HepG2 (cell line): ENCODE data around the gene RAD18. TPM values are rescaled to one million over a fixed set of nuclear protein-coding genes. Genes with fewer than 3 reads are reported as not detected.

Experiments used
- ATAC-seq: fragments of 200-7000 bp; cut with Tn5 transposase; 3 replicates; pipeline ENCODE4 v1.9.1; 2020; ENCODE audit warnings: mild to moderate bottlenecking, moderate library complexity
- BruUV-seq: library from RNA; stranded (reverse); fragments of 400-500 nt; replicated peaks from 2 replicates; lab custom pipeline; 2021; lab: Mats Ljungman, UMichigan
- CTCF ChIA-PET: fragments of 300-600 bp; formaldehyde crosslinking; extraction: SDS; loops from one replicate; lab custom pipeline; 2021; ENCODE audit warnings: low total read pairs, inconsistent platforms, low intra/inter-chr PET ratio; lab: Yijun Ruan, JAX
- POLR2A ChIA-PET: fragments of 350-600 bp; sonication (Branson Sonifier 250); formaldehyde crosslinking; loops from one replicate; lab custom pipeline; 2020; ENCODE audit warnings: antibody characterized with exemption, inconsistent platforms; lab: Yijun Ruan, JAX
- DNase-seq: peaks from one replicate; pipeline ENCODE4 v3.0.0-alpha.2; 2015; ENCODE audit warnings: low spot score
- FAIRE-seq: peaks from 3 replicates; lab custom pipeline; 2011; peaks lifted over from hg19 to GRCh38; lab: Jason Lieb, UNC
- H2AFZ ChIP-seq: one replicate; pipeline ENCODE4 v1.6.1; 2011; ENCODE audit warnings: low read length, inconsistent platforms
- H3K27ac ChIP-seq: fragments of 300-600 bp; 3 replicates; pipeline ENCODE4 v1.8.0; 2011; ENCODE audit warnings: mixed run types, mild to moderate bottlenecking, mixed read lengths, low read length, inconsistent platforms; ENCODE audit not compliant: insufficient read depth; ENCODE audit errors: extremely low read length
- H3K27me3 ChIP-seq, 2 experiments: fragments of 200-600 bp in 1 of 2; 2 replicates in 1 of 2; 3 replicates in 1 of 2; pipeline versions ENCODE4 v1.6.0 to v1.8.0; 2011; ENCODE audit warnings: low read length in 2 of 2, mild to moderate bottlenecking in 2 of 2, moderate library complexity in 2 of 2, inconsistent platforms in 1 of 2; ENCODE audit not compliant: insufficient read depth in 2 of 2, control insufficient read depth in 1 of 2
- H3K36me3 ChIP-seq, 2 experiments: fragments of 200-600 bp in 1 of 2; replicated peaks in 1 of 2; 2 replicates in 1 of 2; 3 replicates in 1 of 2; pipeline versions ENCODE4 v1.5.1 to v1.8.0; 2011; ENCODE audit warnings: low read length in 2 of 2, inconsistent platforms in 1 of 2; ENCODE audit not compliant: insufficient read depth in 2 of 2, control insufficient read depth in 1 of 2
- H3K4me1 ChIP-seq: 2 replicates; pipeline ENCODE4 v1.5.1; 2012; ENCODE audit warnings: low read length, inconsistent platforms; ENCODE audit not compliant: insufficient read depth
- H3K4me2 ChIP-seq: 2 replicates; pipeline ENCODE4 v1.6.0; 2011; ENCODE audit warnings: low read depth, low read length, inconsistent platforms
- H3K4me3 ChIP-seq, 3 experiments: fragments of 200-600 bp in 1 of 3; sonication (generic), shearing (Covaris generic) in 1 of 3; replicated peaks in 1 of 3; 2 replicates each; pipeline ENCODE4 v1.5.1; 2011 to 2016; ENCODE audit warnings: low read length in 3 of 3, inconsistent platforms in 2 of 3, low read depth in 2 of 3, mild to moderate bottlenecking in 2 of 3, control low read depth in 1 of 3, mixed read lengths in 1 of 3; ENCODE audit not compliant: insufficient read depth in 1 of 3
- H3K79me2 ChIP-seq: one replicate; pipeline ENCODE4 v1.6.1; 2011; ENCODE audit warnings: low read length, inconsistent platforms; ENCODE audit not compliant: insufficient read depth
- H3K9ac ChIP-seq: 2 replicates; pipeline ENCODE4 v1.6.0; 2011; ENCODE audit warnings: mild to moderate bottlenecking, low read depth, low read length, inconsistent platforms; ENCODE audit not compliant: insufficient read depth
- H3K9me3 ChIP-seq: 2 replicates; pipeline ENCODE4 v1.5.1; 2012; ENCODE audit warnings: mild to moderate bottlenecking, low read length
- H4K20me1 ChIP-seq: 2 replicates; pipeline ENCODE4 v1.6.0; 2011; ENCODE audit warnings: inconsistent platforms, mild to moderate bottlenecking, low read length, moderate library complexity; ENCODE audit not compliant: insufficient read depth
- GPBP1L1 ChIP-seq: sonication (generic); formaldehyde crosslinking; IDR thresholded peaks from 2 replicates; pipeline ENCODE4 v1.5.0; 2020; ENCODE audit warnings: mild to moderate bottlenecking, missing genetic modification reagents
- JUN ChIP-seq: sonication (generic); formaldehyde crosslinking; IDR thresholded peaks from 2 replicates; pipeline ENCODE4 v1.4.0; 2020; ENCODE audit warnings: mild to moderate bottlenecking, missing genetic modification reagents
- KLF9 ChIP-seq: IDR thresholded peaks from 2 replicates; pipeline ENCODE4 v1.6.1; 2016; ENCODE audit warnings: low read depth
- PHF20 ChIP-seq: sonication (generic); formaldehyde crosslinking; IDR thresholded peaks from 2 replicates; pipeline ENCODE4 v1.5.0; 2020; ENCODE audit warnings: mild to moderate bottlenecking, missing genetic modification reagents
- SP4 ChIP-seq: sonication (generic); formaldehyde crosslinking; IDR thresholded peaks from 2 replicates; pipeline ENCODE4 v1.8.1; 2023; ENCODE audit warnings: mild to moderate bottlenecking, missing genetic modification reagents
- ZNF720 ChIP-seq: sonication (generic); formaldehyde crosslinking; IDR thresholded peaks from 2 replicates; pipeline ENCODE4 v1.4.0; 2020; ENCODE audit warnings: missing genetic modification reagents
- WGBS: methylation state at CpG from one replicate; pipeline ENCODE4 v1.1.6; 2017; ENCODE audit warnings: low lambda C conversion rate; 5-methylcytosine and 5-hydroxymethylcytosine counted together
- in situ Hi-C: cut with HindIII; loops from 2 replicates; pipeline ENCODE4 v1.10.0; 2017; ENCODE audit warnings: low pct_unique_long_range_greater_than_20kb; ENCODE audit not compliant: extremely low pct_ligation_motif_present
- intact Hi-C: fragments of 100-400 bp; cut with micrococcal nuclease; formaldehyde crosslinking; loops from one replicate; pipeline ENCODE4 v1.10.0; 2022; ENCODE audit not compliant: unreplicated experiment
- polyA plus RNA-seq, 8 experiments: library from polyadenylated mRNA; depleted of rRNA in 3 of 8; stranded (reverse) in 7 of 8; unstranded in 1 of 8; fragments of >200 nt; fragmentation: Illumina TruSeq in 4 of 8; extraction: Trizol in 4 of 8; gene quantifications; 2 replicates each; pipeline versions ENCODE4 v1.2.1 to v1.2.3, GENCODE V29; 2011 to 2016; ENCODE audit warnings: low read depth in 4 of 8, missing spikeins in 1 of 8, mixed read lengths in 1 of 8; ENCODE audit not compliant: insufficient read depth in 1 of 8
- total RNA-seq, 5 experiments: library from RNA; depleted of rRNA; stranded (reverse); fragments of >200 nt; fragmentation: Illumina TruSeq; extraction: Trizol; gene quantifications; 2 replicates each; pipeline ENCODE4 v1.2.3, GENCODE V29; 2016; ENCODE audit warnings: low read depth in 1 of 5
- TF ChIP-seq, protein P1 (sequence below): IDR thresholded peaks from 2 replicates; pipeline ENCODE4 v1.6.1; 2016

The RAD18 gene
- total and polyA plus RNA-seq, 2 of the 13 experiments (the other 11 are each of a cell fraction or from before 2014, with no cell fraction given): 5.9 to 20.7 TPM

- ChIA-PET POLR2A (no interaction called here), CTCF (interaction anchor here (1.5 to 1.7 kb wide), 2 partner anchors 79 to 313 kb away, joined by 6 to 10 read pairs; no protein-coding TSS in a partner anchor)
- H3K4me1 ChIP-seq: peaks cover 7% of the 10 kb centered on the region
- H3K4me2 ChIP-seq: no peak overlapping the region
- no TSS peak for BruUV-seq
- H3K9ac ChIP-seq: no peak overlapping the region
- H3K36me3 ChIP-seq: no peaks in the 10 kb centered on the region
- DNase-seq: no peak
- 69% methylated on average over 7 of the region's 8 CpGs for WGBS
- no peak for ATAC-seq
- in situ Hi-C loops: no loop called here
- intact Hi-C loops: loop anchor here (5.0 kb wide), 1 partner anchor 313 kb away; no protein-coding TSS in a partner anchor
- no peaks in the 10 kb centered on the region for H4K20me1 ChIP-seq
- H3K9me3 ChIP-seq: no peaks in the 10 kb centered on the region
- FAIRE-seq: no peak
- no peaks in the 10 kb centered on the region for H3K79me2 ChIP-seq
- H3K27me3 ChIP-seq: peaks cover 0 to 10% of the 10 kb centered on the region in 2 experiments; a peak in 3 of 5 replicates
- TF ChIP-seq JUN (CRISPR knock-in tag) (no peak), ZNF720 (CRISPR knock-in tag) (no peak), PHF20 (no peak)
- TF ChIP-seq, protein P1, sequence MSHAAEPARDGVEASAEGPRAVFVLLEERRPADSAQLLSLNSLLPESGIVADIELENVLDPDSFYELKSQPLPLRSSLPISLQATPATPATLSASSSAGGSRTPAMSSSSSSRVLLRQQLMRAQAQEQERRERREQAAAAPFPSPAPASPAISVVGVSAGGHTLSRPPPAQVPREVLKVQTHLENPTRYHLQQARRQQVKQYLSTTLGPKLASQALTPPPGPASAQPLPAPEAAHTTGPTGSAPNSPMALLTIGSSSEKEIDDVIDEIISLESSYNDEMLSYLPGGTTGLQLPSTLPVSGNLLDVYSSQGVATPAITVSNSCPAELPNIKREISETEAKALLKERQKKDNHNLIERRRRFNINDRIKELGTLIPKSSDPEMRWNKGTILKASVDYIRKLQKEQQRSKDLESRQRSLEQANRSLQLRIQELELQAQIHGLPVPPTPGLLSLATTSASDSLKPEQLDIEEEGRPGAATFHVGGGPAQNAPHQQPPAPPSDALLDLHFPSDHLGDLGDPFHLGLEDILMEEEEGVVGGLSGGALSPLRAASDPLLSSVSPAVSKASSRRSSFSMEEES (CRISPR knock-in tag): no peak
- TF ChIP-seq, all 625 proteins: peak for 0
- H2AFZ ChIP-seq: no peak overlapping the region
- no peak overlapping the region for H3K4me3 ChIP-seq
- no peak overlapping the region for H3K27ac ChIP-seq
Observed at GRCh38 chr3:8988791-8989558, 25.7 kb upstream of the RAD18 start.

- H3K4me1 ChIP-seq: peaks cover 13% of the 10 kb centered on the region
- H3K27me3 ChIP-seq: peaks cover 0 to 9% of the 10 kb centered on the region in 2 experiments; a peak in 2 of 5 replicates
- H3K9ac ChIP-seq: no peak overlapping the region
- 7% methylated on average over 2 of the region's 2 CpGs for WGBS
- intact Hi-C loops: loop anchor here (5.0 kb wide), 1 partner anchor 314 kb away; no protein-coding TSS in a partner anchor
- TF ChIP-seq KLF9 (CRISPR knock-in tag): no peak
- TF ChIP-seq GPBP1L1 (CRISPR knock-in tag): no peak
- TF ChIP-seq SP4 (CRISPR knock-in tag): 0 out of 2 replicates have a peak, but pooled peaks have one; percentile 26
- TF ChIP-seq, all 625 proteins: peak for 1
- Histone ChIP-seq H3K9me3 (no peaks in the 10 kb centered on the region), H4K20me1 (no peaks in the 10 kb centered on the region), H3K27ac (no peak overlapping the region), H3K79me2 (no peaks in the 10 kb centered on the region), H2AFZ (no peak overlapping the region), H3K4me2 (no peak overlapping the region), H3K4me3 (no peak overlapping the region), H3K36me3 (no peaks in the 10 kb centered on the region)
- in situ Hi-C loops: no loop called here
- DNase-seq: no peak
- BruUV-seq: no TSS peak
- ChIA-PET POLR2A (no interaction called here), CTCF (interaction anchor here (1.5 to 1.7 kb wide), 2 partner anchors 79 to 314 kb away, joined by 6 to 10 read pairs; no protein-coding TSS in a partner anchor)
- ATAC-seq: no peak
- no peak for FAIRE-seq
Observed at GRCh38 chr3:8988384-8988655, 25.0 kb upstream of the RAD18 start.
